Loucy (cell line): ENCODE data around the gene GSTA1.
"Not testable (repeated sequence)": the region's sequence is repeated elsewhere in the genome, so short reads cannot be mapped to it uniquely, and the experiment has no call there.

Source experiments
- H2AFZ ChIP-seq: fragments of 200-600 bp; sonication (generic); 2 replicates; pipeline ENCODE4 v1.6.0; 2016; ENCODE audit warnings: antibody characterized with exemption, mild to moderate bottlenecking, low read length, moderate library complexity
- H3F3A ChIP-seq: fragments of 200-600 bp; 2 replicates; pipeline ENCODE4 v1.6.0; 2016; ENCODE audit warnings: antibody characterized with exemption, low read depth, mild to moderate bottlenecking
- H3K27me3 ChIP-seq: fragments of 200-600 bp; sonication (generic); 2 replicates; pipeline ENCODE4 v1.6.1; 2014; ENCODE audit warnings: low read length, mild to moderate bottlenecking; ENCODE audit not compliant: insufficient read depth, poor library complexity, severe bottlenecking
- H3K36me3 ChIP-seq: fragments of 200-600 bp; sonication (generic); 2 replicates; pipeline ENCODE4 v1.6.1; 2016; ENCODE audit warnings: low read length; ENCODE audit not compliant: insufficient read depth
- H3K4me1 ChIP-seq: fragments of 200-600 bp; sonication (generic); 2 replicates; pipeline ENCODE4 v1.5.1; 2014; ENCODE audit warnings: low read length, mild to moderate bottlenecking; ENCODE audit not compliant: insufficient read depth, poor library complexity, severe bottlenecking
- H3K4me2 ChIP-seq: fragments of 200-600 bp; sonication (generic); 2 replicates; pipeline ENCODE4 v1.6.0; 2014; ENCODE audit warnings: antibody characterized with exemption, low read length, low read depth, mild to moderate bottlenecking; ENCODE audit not compliant: poor library complexity, severe bottlenecking
- H3K4me3 ChIP-seq: fragments of 200-600 bp; sonication (generic); 2 replicates; pipeline ENCODE4 v1.5.1; 2014; ENCODE audit warnings: low read length, mild to moderate bottlenecking, mixed read lengths; ENCODE audit not compliant: poor library complexity, severe bottlenecking
- H3K79me2 ChIP-seq: fragments of 200-600 bp; sonication (generic); 2 replicates; pipeline ENCODE4 v1.6.1; 2014; ENCODE audit warnings: low read length; ENCODE audit not compliant: insufficient read depth
- H3K9ac ChIP-seq: fragments of 200-600 bp; sonication (generic); 2 replicates; pipeline ENCODE4 v1.6.0; 2014; ENCODE audit warnings: mild to moderate bottlenecking, low read depth, low read length, moderate library complexity; ENCODE audit not compliant: poor library complexity, severe bottlenecking
- H3K9me2 ChIP-seq: fragments of 200-600 bp; sonication (generic); replicated peaks from 2 replicates; pipeline ENCODE4 v1.6.1; 2016; ENCODE audit warnings: low read depth, low read length, mixed read lengths
- H3K9me3 ChIP-seq: fragments of 200-600 bp; sonication (generic); 2 replicates; pipeline ENCODE4 v1.6.1; 2014; ENCODE audit warnings: mild to moderate bottlenecking, antibody characterized with exemption, low read length, low read depth; ENCODE audit not compliant: insufficient read depth
- H4K20me1 ChIP-seq: fragments of 200-600 bp; sonication (generic); 2 replicates; pipeline ENCODE4 v1.6.0; 2014; ENCODE audit warnings: antibody characterized with exemption, low read length, mild to moderate bottlenecking; ENCODE audit not compliant: insufficient read depth, poor library complexity, severe bottlenecking
- EZH2phosphoT487 ChIP-seq: fragments of 200-600 bp; IDR thresholded peaks from 2 replicates; pipeline ENCODE4 v1.6.1; 2018; ENCODE audit warnings: antibody characterized with exemption, mild to moderate bottlenecking, moderate library complexity, borderline replicate concordance
- TF ChIP-seq, protein P1 (sequence below): fragments of 200-600 bp; sonication (generic); conservative IDR thresholded peaks from 2 replicates; pipeline ENCODE4 v1.5.1; 2014; ENCODE audit warnings: mild to moderate bottlenecking, antibody characterized with exemption, low read length

GSTA1 gene

DNA sequence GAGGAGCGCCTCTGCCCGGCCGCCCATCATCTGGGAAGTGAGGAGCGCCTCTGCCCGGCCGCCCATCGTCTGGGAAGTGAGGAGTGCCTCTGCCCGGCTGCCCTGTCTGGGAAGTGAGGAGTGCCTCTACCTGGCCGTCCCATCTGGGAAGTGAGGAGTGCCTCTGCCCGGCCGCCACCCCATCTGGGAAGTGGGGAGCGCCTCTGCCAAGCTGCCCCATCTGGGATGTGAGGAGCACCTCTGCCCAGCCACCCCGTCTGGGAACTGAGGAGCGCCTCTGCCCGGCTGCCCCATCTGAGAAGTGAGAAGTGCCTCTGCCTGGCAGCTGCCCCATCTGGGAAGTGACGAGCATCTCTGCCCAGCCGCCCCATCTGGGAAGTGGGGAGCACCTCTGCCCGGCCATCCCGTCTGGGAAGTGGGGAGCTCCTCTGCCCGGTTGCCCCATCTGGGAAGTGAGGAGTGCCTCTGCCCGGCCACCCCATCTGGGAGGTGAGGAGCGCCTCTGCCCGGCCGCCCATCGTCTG lies 21.7 kb upstream of the GSTA1 start:
- not testable (repeated sequence) for H3F3A ChIP-seq, H3K4me3 ChIP-seq, H3K9me3 ChIP-seq, H3K79me2 ChIP-seq, H2AFZ ChIP-seq, H4K20me1 ChIP-seq, H3K27me3 ChIP-seq, H3K36me3 ChIP-seq, H3K4me2 ChIP-seq, H3K9me2 ChIP-seq, H3K9ac ChIP-seq, H3K4me1 ChIP-seq

- Histone ChIP-seq H3K4me3 (no peak overlapping the region), H3K79me2 (no peaks in the 10 kb centered on the region), H3K4me2 (no peak overlapping the region), H3K27me3 (no peaks in the 10 kb centered on the region), H3F3A (no peaks in the 10 kb centered on the region), H3K36me3 (no peaks in the 10 kb centered on the region), H3K4me1 (no peaks in the 10 kb centered on the region), H2AFZ (no peak overlapping the region), H3K9me2 (no peaks in the 10 kb centered on the region), H3K9me3 (no peaks in the 10 kb centered on the region), H3K9ac (no peak overlapping the region), H4K20me1 (no peaks in the 10 kb centered on the region)
- TF ChIP-seq EZH2phosphoT487: no peak
Measured at GRCh38 chr6:52821842-52822241, 18.2 kb upstream of the GSTA1 start.

DNA sequence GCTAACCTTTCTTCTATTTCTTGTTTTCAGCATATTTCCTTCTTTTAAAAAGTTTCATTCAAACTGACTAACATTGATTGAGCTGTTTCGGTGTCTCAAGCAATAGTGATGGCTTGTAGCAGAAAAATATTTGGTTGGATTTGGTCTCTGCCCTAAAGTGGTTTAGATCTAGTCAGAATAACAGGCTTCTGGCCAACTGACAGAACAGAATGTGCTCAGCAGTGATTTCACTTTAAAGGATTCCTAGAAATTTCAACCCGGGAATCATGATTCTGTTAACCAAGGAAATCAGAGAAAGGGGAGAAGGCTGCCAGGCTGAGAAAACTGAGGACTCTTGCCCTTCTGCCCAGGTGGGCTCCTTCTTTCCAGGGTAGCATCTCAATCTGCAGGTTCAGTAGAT lies 16.6 kb upstream of the GSTA1 start:
- no peaks in the 10 kb centered on the region for H3K79me2 ChIP-seq
- H3F3A ChIP-seq: no peaks in the 10 kb centered on the region
- H3K27me3 ChIP-seq: no peaks in the 10 kb centered on the region
- no peaks in the 10 kb centered on the region for H3K4me1 ChIP-seq
- TF ChIP-seq, protein P1, sequence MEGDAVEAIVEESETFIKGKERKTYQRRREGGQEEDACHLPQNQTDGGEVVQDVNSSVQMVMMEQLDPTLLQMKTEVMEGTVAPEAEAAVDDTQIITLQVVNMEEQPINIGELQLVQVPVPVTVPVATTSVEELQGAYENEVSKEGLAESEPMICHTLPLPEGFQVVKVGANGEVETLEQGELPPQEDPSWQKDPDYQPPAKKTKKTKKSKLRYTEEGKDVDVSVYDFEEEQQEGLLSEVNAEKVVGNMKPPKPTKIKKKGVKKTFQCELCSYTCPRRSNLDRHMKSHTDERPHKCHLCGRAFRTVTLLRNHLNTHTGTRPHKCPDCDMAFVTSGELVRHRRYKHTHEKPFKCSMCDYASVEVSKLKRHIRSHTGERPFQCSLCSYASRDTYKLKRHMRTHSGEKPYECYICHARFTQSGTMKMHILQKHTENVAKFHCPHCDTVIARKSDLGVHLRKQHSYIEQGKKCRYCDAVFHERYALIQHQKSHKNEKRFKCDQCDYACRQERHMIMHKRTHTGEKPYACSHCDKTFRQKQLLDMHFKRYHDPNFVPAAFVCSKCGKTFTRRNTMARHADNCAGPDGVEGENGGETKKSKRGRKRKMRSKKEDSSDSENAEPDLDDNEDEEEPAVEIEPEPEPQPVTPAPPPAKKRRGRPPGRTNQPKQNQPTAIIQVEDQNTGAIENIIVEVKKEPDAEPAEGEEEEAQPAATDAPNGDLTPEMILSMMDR: no peak
- TF ChIP-seq EZH2phosphoT487: no peak
- H3K4me2 ChIP-seq: no peak overlapping the region
- H3K9me2 ChIP-seq: no peaks in the 10 kb centered on the region
- no peak overlapping the region for H2AFZ ChIP-seq
- H3K9me3 ChIP-seq: no peaks in the 10 kb centered on the region
- no peak overlapping the region for H3K9ac ChIP-seq
- no peaks in the 10 kb centered on the region for H4K20me1 ChIP-seq
- no peaks in the 10 kb centered on the region for H3K36me3 ChIP-seq
- H3K4me3 ChIP-seq: no peak overlapping the region

GRCh38 chr6:52815167-52816092 lies 11.8 kb upstream of the GSTA1 start:
- H3K9me2 ChIP-seq: no peaks in the 10 kb centered on the region
- TF ChIP-seq, protein P1: peak; percentile 80
- no peak for TF ChIP-seq EZH2phosphoT487

GRCh38 chr6:52814545-52814944 lies 10.9 kb upstream of the GSTA1 start:
- not testable (repeated sequence) for H3K9me3 ChIP-seq, H3K4me1 ChIP-seq, H3K36me3 ChIP-seq, H3F3A ChIP-seq, H4K20me1 ChIP-seq, H3K4me3 ChIP-seq, H3K4me2 ChIP-seq, H3K27me3 ChIP-seq, H3K9ac ChIP-seq, H3K9me2 ChIP-seq, H2AFZ ChIP-seq, H3K79me2 ChIP-seq

More at GRCh38 chr6:52815167-52816092, 11.8 kb upstream of the GSTA1 start:
- Histone ChIP-seq H3K9ac (no peak overlapping the region), H3K79me2 (no peaks in the 10 kb centered on the region), H3K4me1 (no peaks in the 10 kb centered on the region), H3K4me2 (no peak overlapping the region), H2AFZ (0 out of 2 replicates have a peak overlapping the region, but pooled peaks have one; percentile 51), H3K4me3 (no peak overlapping the region), H3K27me3 (no peaks in the 10 kb centered on the region), H3K9me3 (no peaks in the 10 kb centered on the region), H3K36me3 (no peaks in the 10 kb centered on the region), H4K20me1 (no peaks in the 10 kb centered on the region), H3F3A (no peaks in the 10 kb centered on the region)

DNA sequence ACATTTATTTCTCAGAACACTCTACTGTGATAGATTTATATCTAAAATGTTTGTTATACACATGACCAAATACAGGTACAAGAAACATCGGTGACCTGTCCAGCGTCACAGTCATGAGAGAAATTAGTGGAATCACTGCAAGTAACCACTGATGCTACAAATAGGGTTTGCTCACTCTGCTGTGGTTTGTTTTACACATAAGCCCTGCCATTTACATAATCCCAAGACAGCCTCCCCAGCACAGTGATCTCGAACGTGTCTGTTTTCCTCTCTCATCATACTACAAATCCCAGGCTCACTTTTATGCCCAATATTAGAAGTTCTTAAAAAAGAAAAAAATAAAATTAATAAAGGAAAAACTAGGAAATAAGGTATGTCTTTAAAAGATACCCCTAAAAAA lies 6.2 kb upstream of the GSTA1 start:
- H2AFZ ChIP-seq, H3K9me2 ChIP-seq, H3K27me3 ChIP-seq, H3K9me3 ChIP-seq, H3K4me3 ChIP-seq, H3K79me2 ChIP-seq, H3K4me1 ChIP-seq, H3K4me2 ChIP-seq, H4K20me1 ChIP-seq, H3F3A ChIP-seq, H3K9ac ChIP-seq, H3K36me3 ChIP-seq: not testable (repeated sequence)
